NCI-H524 treated with DMSO at 0.1 percent for 48 hours (cell line): ENCODE results near the gene C1QTNF5.

ENCODE experiments used
- DNase-seq: peaks from one replicate; lab custom pipeline; 2025; lab: John Stamatoyannopoulos, UW

The C1QTNF5 gene

DNA sequence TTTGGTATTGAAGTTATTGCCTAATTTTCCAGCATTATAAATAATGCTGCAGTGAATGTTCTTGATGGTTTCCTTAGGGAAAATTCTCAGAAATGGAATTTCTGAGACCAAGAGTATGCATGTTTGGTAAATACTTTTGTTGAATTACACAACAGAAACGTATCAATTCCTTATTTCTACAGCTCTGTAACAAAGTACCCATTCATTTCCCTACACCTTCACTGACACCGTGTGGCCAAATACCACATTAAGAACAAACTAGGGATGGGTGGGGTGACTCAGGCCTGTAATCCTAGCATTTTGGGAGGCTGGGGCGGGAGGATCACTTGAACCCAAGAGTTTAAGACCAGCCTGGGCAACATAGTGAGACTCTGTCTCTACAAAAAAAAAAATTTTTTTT lies 45.5 kb downstream of the C1QTNF5 start:
- DNase-seq = no peak

DNA sequence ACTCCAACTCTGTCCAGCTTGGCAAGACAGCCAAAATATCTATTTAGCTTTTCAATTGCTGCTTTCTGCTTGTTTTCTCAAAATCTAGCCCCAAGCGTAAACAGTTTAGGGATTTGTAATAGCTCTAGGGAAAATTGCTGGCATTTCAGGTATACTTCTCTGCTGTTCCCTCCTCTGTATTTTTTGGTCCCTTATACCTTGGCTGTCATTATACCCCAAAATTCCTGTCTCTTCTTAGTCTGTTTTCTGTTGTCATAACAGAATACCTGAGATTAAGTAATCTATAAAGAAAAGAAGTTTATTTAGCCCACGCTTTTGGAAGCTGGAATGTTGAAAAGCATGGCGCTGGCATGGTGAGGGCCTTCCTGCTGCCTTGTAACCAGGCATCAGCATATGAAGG lies 47.2 kb downstream of the C1QTNF5 start:
- no peak for DNase-seq

DNA sequence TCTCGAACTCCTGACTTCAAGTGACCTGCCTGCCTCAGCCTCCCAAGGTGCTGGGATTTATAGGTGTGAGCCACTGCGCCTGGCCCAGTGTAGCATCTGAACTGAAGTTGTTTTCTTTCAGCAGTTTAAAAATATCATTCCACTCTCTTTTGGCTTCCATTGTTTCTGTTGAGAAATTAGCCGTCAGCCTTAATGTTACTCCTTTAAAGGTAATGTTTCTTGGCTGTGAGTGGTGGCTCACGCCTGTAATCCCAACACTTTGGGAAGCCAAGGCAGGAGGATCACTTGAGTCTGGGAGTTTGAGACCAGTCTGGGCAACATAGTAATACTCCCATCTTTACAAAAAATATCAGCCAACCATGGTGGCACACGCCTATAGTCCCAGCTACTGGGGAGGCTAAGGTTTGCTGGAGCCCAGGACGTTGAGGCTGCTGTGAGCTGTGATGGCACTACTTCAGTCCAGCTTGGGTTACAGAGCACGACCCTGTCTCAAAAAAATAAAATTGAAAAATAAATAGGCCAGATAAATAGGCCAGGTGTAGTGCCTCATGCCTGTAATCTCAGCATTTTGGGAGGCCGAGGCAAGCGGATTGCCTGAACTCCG lies 49.7 kb downstream of the C1QTNF5 start:
- DNase-seq = no peak
